ENCODE results near the gene MTARC2.

The MTARC2 gene

GRCh38 chr1:220815409-220815808, 67.3 kb downstream of the MTARC2 start:
- no peak for TF ChIP-seq CTCF (IDR thresholded peaks at IDR 0.05; ENCODE audit: insufficient read depth, low read length)
- no peak overlapping the region for H3K27ac ChIP-seq (replicated peaks)
- H3K27me3 ChIP-seq (ENCODE audit: insufficient read depth, poor library complexity, severe bottlenecking) = no peaks in the 10 kb centered on the region
- no peak overlapping the region for H3K4me3 ChIP-seq (replicated peaks; ENCODE audit: insufficient read depth, low read length)
- DNase-seq (ENCODE audit: low read depth in 1 of 2, low spot score in 1 of 2) = no peak

- Histone ChIP-seq H3K4me3 (replicated peaks; ENCODE audit: insufficient read depth, low read length) (no peak overlapping the region), H3K27me3 (ENCODE audit: insufficient read depth, poor library complexity, severe bottlenecking) (no peaks in the 10 kb centered on the region), H3K27ac (replicated peaks) (no peak overlapping the region)
- no peak for DNase-seq (ENCODE audit: low read depth in 1 of 2, low spot score in 1 of 2)
- TF ChIP-seq SPI1 (IDR thresholded peaks at IDR 0.05; ENCODE audit: borderline replicate concordance, low read depth) = no peak
- TF ChIP-seq POLR2AphosphoS5 (IDR thresholded peaks at IDR 0.05; ENCODE audit: low read depth) = no peak
- TF ChIP-seq CTCF (IDR thresholded peaks at IDR 0.05; ENCODE audit: insufficient read depth, low read length) = no peak
- no peak for TF ChIP-seq GABPA (IDR thresholded peaks at IDR 0.05; ENCODE audit: low read depth)
- no peak for TF ChIP-seq REST (IDR thresholded peaks at IDR 0.05; ENCODE audit: insufficient replicate concordance, low read depth)
These were observed 69.8 kb downstream of the MTARC2 start for GRCh38 chr1:220817907-220818306.

- TF ChIP-seq CTCF (IDR thresholded peaks at IDR 0.05; ENCODE audit: insufficient read depth, low read length) = no peak
- no peak for TF ChIP-seq SPI1 (IDR thresholded peaks at IDR 0.05; ENCODE audit: borderline replicate concordance, low read depth)
- TF ChIP-seq REST (IDR thresholded peaks at IDR 0.05; ENCODE audit: insufficient replicate concordance, low read depth) = no peak
- no peak for TF ChIP-seq POLR2AphosphoS5 (IDR thresholded peaks at IDR 0.05; ENCODE audit: low read depth)
- no peak overlapping the region for H3K4me3 ChIP-seq (replicated peaks; ENCODE audit: insufficient read depth, low read length)
- no peak for DNase-seq (ENCODE audit: low read depth in 1 of 2, low spot score in 1 of 2)
- no peak overlapping the region for H3K27ac ChIP-seq (replicated peaks)
- H3K27me3 ChIP-seq (ENCODE audit: insufficient read depth, poor library complexity, severe bottlenecking) = no peaks in the 10 kb centered on the region
These were observed 70.5 kb downstream of the MTARC2 start for GRCh38 chr1:220818421-220819173.

GRCh38 chr1:220819467-220820026, 71.4 kb downstream of the MTARC2 start:
- Histone ChIP-seq H3K27ac (replicated peaks) (no peak overlapping the region), H3K4me3 (replicated peaks; ENCODE audit: insufficient read depth, low read length) (no peak overlapping the region), H3K27me3 (ENCODE audit: insufficient read depth, poor library complexity, severe bottlenecking) (no peaks in the 10 kb centered on the region)
- no peak for DNase-seq (ENCODE audit: low read depth in 1 of 2, low spot score in 1 of 2)
- TF ChIP-seq CTCF (IDR thresholded peaks at IDR 0.05; ENCODE audit: insufficient read depth, low read length) (no peak), REST (IDR thresholded peaks at IDR 0.05; ENCODE audit: insufficient replicate concordance, low read depth) (no peak), SPI1 (IDR thresholded peaks at IDR 0.05; ENCODE audit: borderline replicate concordance, low read depth) (no peak), POLR2AphosphoS5 (IDR thresholded peaks at IDR 0.05; ENCODE audit: low read depth) (no peak), GABPA (IDR thresholded peaks at IDR 0.05; ENCODE audit: low read depth) (no peak)

All from HL-60 (cell line).